Right lobe of liver (tissue), 4 donors: ENCODE results near the gene KLK7.

Experiments used
- CTCF ChIP-seq, 4 donors: fragments of 200-600 bp in 3 of 4; fragments of 450-650 bp in 1 of 4; IDR thresholded peaks; one replicate each; pipeline versions ENCODE4 v1.5.1 to v1.8.0; 2016 to 2022; ENCODE audit warnings: antibody characterized with exemption in 4 of 4, mild to moderate bottlenecking in 2 of 4
- POLR2A ChIP-seq: fragments of 450-650 bp; IDR thresholded peaks from one replicate; pipeline ENCODE4 v1.6.1; 2017; ENCODE audit warnings: antibody characterized with exemption, mild to moderate bottlenecking
- donor health status: DM: no; HTN: no; CAD: no.
- donor health status: DM: no; HTN: no; CAD: no.
- donor health status: DM: no; HTN: yes; CAD: no.

GRCh38 chr19:51026554-51026831 is 42.8 kb upstream of the KLK7 start, which contains the start of gene KLK11:
- no peak for TF ChIP-seq POLR2A
- TF ChIP-seq CTCF (IDR thresholded peaks at IDR 0.05) = no peak
